Measurements from ENCODE around the gene LIMK1. TPM values are rescaled to one million over a fixed set of nuclear protein-coding genes. Genes with fewer than 3 reads are reported as not detected.

Gene LIMK1
- total RNA-seq, 1 experiment from 2014 or later: 56.3 TPM

GRCh38 chr7:74042746-74043522 is 40.7 kb upstream of the LIMK1 start:
- intact Hi-C loops (cut with micrococcal nuclease): no loop called here
- Histone ChIP-seq H3K36me3 (ENCODE audit: control insufficient read depth in 1 of 2, insufficient read depth in 2 of 2, low read length in 2 of 2) (no peaks in the 10 kb centered on the region), H3K9me2 (ENCODE audit: insufficient read depth) (no peaks in the 10 kb centered on the region), H2AFZ (ENCODE audit: low read depth, low read length, poor library complexity, severe bottlenecking) (no peak overlapping the region), H3K27me3 (ENCODE audit: insufficient read depth, low read length) (no peaks in the 10 kb centered on the region), H3K79me2 (ENCODE audit: insufficient read depth, low read length) (no peaks in the 10 kb centered on the region), H3K4me1 (ENCODE audit: control insufficient read depth in 1 of 2, insufficient read depth in 2 of 2, low read length in 2 of 2) (peaks cover 6 to 7% of the 10 kb centered on the region in 2 experiments), H3K27ac (ENCODE audit: low read depth, low read length) (no peak overlapping the region), H3K9ac (ENCODE audit: low read length) (no peak overlapping the region), H4K20me1 (ENCODE audit: insufficient read depth) (no peaks in the 10 kb centered on the region), H3K4me3 (replicated peaks in 1 of 2; ENCODE audit: low read depth in 1 of 2, low read length in 2 of 2) (no peak overlapping the region), H3K9me3 (ENCODE audit: control insufficient read depth in 1 of 2, insufficient read depth in 1 of 2, low read depth in 1 of 2, low read length in 2 of 2) (no peaks in the 10 kb centered on the region), H3K4me2 (ENCODE audit: low read length) (no peak overlapping the region)
- no peak for DNase-seq (ENCODE audit: low read depth, low spot score)
- ChIA-PET POLR2A (no interaction called here), RAD21 (ENCODE audit: low non-redundant PET in 1 of 2, low total read pairs in 2 of 2, uncharacterized antibody in 2 of 2, unreplicated experiment in 2 of 2) (no interaction called here), CTCF (interaction anchor here (1.9 kb wide), 1 partner anchor 16 kb away, joined by 7 read pairs; no protein-coding TSS in a partner anchor)
- TF ChIP-seq EGR1 (IDR thresholded peaks at IDR 0.05; ENCODE audit: low read depth): no peak
- no peak for TF ChIP-seq CEBPB (IDR thresholded peaks at IDR 0.05; ENCODE audit: low read depth)
- TF ChIP-seq RAD21 (IDR thresholded peaks at IDR 0.05; ENCODE audit: low read depth): no peak
- TF ChIP-seq POLR2AphosphoS5 (IDR thresholded peaks at IDR 0.05; ENCODE audit: low read depth, low read length): no peak
- TF ChIP-seq EZH2 (IDR thresholded peaks at IDR 0.05): no peak
- TF ChIP-seq CBX3 (IDR thresholded peaks at IDR 0.05; ENCODE audit: low read depth): no peak
- no peak for TF ChIP-seq ZNF274 (IDR thresholded peaks at IDR 0.05; ENCODE audit: low read depth, low read length)
- TF ChIP-seq ELF1 (IDR thresholded peaks at IDR 0.05; ENCODE audit: borderline replicate concordance, low read depth): no peak
- TF ChIP-seq ATF3 (IDR thresholded peaks at IDR 0.05): no peak
- BruUV-seq (replicated peaks): no TSS peak
- ATAC-seq: no peak

- Histone ChIP-seq H2AFZ (ENCODE audit: low read depth, low read length, poor library complexity, severe bottlenecking) (no peak overlapping the region), H4K20me1 (ENCODE audit: insufficient read depth) (no peaks in the 10 kb centered on the region), H3K9ac (ENCODE audit: low read length) (no peak overlapping the region), H3K9me3 (ENCODE audit: control insufficient read depth in 1 of 2, insufficient read depth in 1 of 2, low read depth in 1 of 2, low read length in 2 of 2) (no peaks in the 10 kb centered on the region), H3K9me2 (ENCODE audit: insufficient read depth) (no peaks in the 10 kb centered on the region), H3K27me3 (ENCODE audit: insufficient read depth, low read length) (no peaks in the 10 kb centered on the region), H3K27ac (ENCODE audit: low read depth, low read length) (no peak overlapping the region), H3K4me1 (ENCODE audit: control insufficient read depth in 1 of 2, insufficient read depth in 2 of 2, low read length in 2 of 2) (peaks cover 6 to 7% of the 10 kb centered on the region in 2 experiments), H3K79me2 (ENCODE audit: insufficient read depth, low read length) (no peaks in the 10 kb centered on the region), H3K4me3 (replicated peaks in 1 of 2; ENCODE audit: low read depth in 1 of 2, low read length in 2 of 2) (no peak overlapping the region), H3K36me3 (ENCODE audit: control insufficient read depth in 1 of 2, insufficient read depth in 2 of 2, low read length in 2 of 2) (no peaks in the 10 kb centered on the region), H3K4me2 (ENCODE audit: low read length) (no peak overlapping the region)
- CTCF ChIA-PET: interaction anchor here (1.9 kb wide), 1 partner anchor 17 kb away, joined by 7 read pairs; no protein-coding TSS in a partner anchor
- intact Hi-C loops (cut with micrococcal nuclease): no loop called here
- RAD21 ChIA-PET (ENCODE audit: low non-redundant PET in 1 of 2, low total read pairs in 2 of 2, uncharacterized antibody in 2 of 2, unreplicated experiment in 2 of 2): no interaction called here
- no TSS peak for BruUV-seq (replicated peaks)
- DNase-seq (ENCODE audit: low read depth, low spot score): no peak
- ATAC-seq: no peak
- POLR2A ChIA-PET: no interaction called here
- no peak for TF ChIP-seq ATF3 (IDR thresholded peaks at IDR 0.05)
- TF ChIP-seq ELF1 (IDR thresholded peaks at IDR 0.05; ENCODE audit: borderline replicate concordance, low read depth): no peak
- TF ChIP-seq RAD21 (IDR thresholded peaks at IDR 0.05; ENCODE audit: low read depth): no peak
- TF ChIP-seq POLR2AphosphoS5 (IDR thresholded peaks at IDR 0.05; ENCODE audit: low read depth, low read length): no peak
- no peak for TF ChIP-seq MAX (IDR thresholded peaks at IDR 0.05)
- TF ChIP-seq ZFX (IDR thresholded peaks at IDR 0.05): no peak
- TF ChIP-seq CEBPB (IDR thresholded peaks at IDR 0.05; ENCODE audit: low read depth): no peak
- TF ChIP-seq EGR1 (IDR thresholded peaks at IDR 0.05; ENCODE audit: low read depth): no peak
- TF ChIP-seq SIN3A (IDR thresholded peaks at IDR 0.05; ENCODE audit: low read depth): no peak
- no peak for TF ChIP-seq EZH2phosphoT487 (IDR thresholded peaks at IDR 0.05; ENCODE audit: borderline replicate concordance)
- TF ChIP-seq JUND (IDR thresholded peaks at IDR 0.05): no peak
- TF ChIP-seq SRF (IDR thresholded peaks at IDR 0.05; ENCODE audit: low read depth): no peak
- TF ChIP-seq SP1 (IDR thresholded peaks at IDR 0.05; ENCODE audit: low read depth): no peak
- no peak for TF ChIP-seq REST (IDR thresholded peaks at IDR 0.05; ENCODE audit: low read depth)
- no peak for TF ChIP-seq POLR2A (IDR thresholded peaks at IDR 0.05; ENCODE audit: borderline replicate concordance, extremely low read depth, insufficient read depth, insufficient read length)
These were observed 40.1 kb upstream of the LIMK1 start for GRCh38 chr7:74043523-74043951.

Measured in HCT116 (cell line).